ENCODE results near the gene DRAXIN. TPM values are rescaled to one million over a fixed set of nuclear protein-coding genes. Genes with fewer than 3 reads are reported as not detected.

The DRAXIN gene
- total RNA-seq, 1 donor from 2014 or later = 0.24 TPM

DNA sequence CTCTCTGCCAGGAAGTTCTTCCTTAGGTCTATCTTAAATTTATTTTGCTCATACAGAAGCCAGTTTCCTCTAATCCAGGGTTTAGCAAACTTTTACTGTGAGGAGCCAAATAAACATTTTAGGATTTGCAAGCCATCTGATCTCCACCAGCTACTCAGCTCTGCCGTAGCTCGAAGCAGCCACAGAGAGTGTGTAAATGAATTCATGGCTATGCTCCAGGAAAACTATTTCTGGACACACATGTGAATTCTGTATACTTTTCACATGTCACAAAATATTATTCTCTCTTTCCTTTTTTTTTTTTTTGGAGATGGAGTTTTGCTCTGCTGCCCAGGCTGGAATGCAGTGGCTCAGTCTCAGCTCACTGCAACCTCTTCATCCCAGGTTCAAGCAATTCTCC, 31.0 kb downstream of the DRAXIN start:
- H3K27me3 ChIP-seq (ENCODE audit: low read depth) = no peaks in the 10 kb centered on the region
- intact Hi-C loops (cut with DNase I) = no loop called here
- no peaks in the 10 kb centered on the region for H3K36me3 ChIP-seq
- H3K4me1 ChIP-seq = peaks cover 25% of the 10 kb centered on the region
- no peak overlapping the region for H3K27ac ChIP-seq
- ATAC-seq (no peak), DNase-seq (no peak)
- no peaks in the 10 kb centered on the region for H3K9me3 ChIP-seq
- TF ChIP-seq, protein P1, sequence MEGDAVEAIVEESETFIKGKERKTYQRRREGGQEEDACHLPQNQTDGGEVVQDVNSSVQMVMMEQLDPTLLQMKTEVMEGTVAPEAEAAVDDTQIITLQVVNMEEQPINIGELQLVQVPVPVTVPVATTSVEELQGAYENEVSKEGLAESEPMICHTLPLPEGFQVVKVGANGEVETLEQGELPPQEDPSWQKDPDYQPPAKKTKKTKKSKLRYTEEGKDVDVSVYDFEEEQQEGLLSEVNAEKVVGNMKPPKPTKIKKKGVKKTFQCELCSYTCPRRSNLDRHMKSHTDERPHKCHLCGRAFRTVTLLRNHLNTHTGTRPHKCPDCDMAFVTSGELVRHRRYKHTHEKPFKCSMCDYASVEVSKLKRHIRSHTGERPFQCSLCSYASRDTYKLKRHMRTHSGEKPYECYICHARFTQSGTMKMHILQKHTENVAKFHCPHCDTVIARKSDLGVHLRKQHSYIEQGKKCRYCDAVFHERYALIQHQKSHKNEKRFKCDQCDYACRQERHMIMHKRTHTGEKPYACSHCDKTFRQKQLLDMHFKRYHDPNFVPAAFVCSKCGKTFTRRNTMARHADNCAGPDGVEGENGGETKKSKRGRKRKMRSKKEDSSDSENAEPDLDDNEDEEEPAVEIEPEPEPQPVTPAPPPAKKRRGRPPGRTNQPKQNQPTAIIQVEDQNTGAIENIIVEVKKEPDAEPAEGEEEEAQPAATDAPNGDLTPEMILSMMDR (IDR thresholded peaks at IDR 0.05) = no peak
- H3K4me3 ChIP-seq = no peak overlapping the region

- ATAC-seq (no peak), DNase-seq (no peak)
- H3K27ac ChIP-seq = no peak overlapping the region
- intact Hi-C loops (cut with DNase I) = no loop called here
- peaks cover 29% of the 10 kb centered on the region for H3K4me1 ChIP-seq
- H3K36me3 ChIP-seq = no peaks in the 10 kb centered on the region
- TF ChIP-seq, protein P1 (IDR thresholded peaks at IDR 0.05) = no peak
- no peaks in the 10 kb centered on the region for H3K27me3 ChIP-seq (ENCODE audit: low read depth)
- H3K9me3 ChIP-seq = no peaks in the 10 kb centered on the region
- no peak overlapping the region for H3K4me3 ChIP-seq
Measured at GRCh38 chr1:11725616-11726015, 34.1 kb downstream of the DRAXIN start.

DNA sequence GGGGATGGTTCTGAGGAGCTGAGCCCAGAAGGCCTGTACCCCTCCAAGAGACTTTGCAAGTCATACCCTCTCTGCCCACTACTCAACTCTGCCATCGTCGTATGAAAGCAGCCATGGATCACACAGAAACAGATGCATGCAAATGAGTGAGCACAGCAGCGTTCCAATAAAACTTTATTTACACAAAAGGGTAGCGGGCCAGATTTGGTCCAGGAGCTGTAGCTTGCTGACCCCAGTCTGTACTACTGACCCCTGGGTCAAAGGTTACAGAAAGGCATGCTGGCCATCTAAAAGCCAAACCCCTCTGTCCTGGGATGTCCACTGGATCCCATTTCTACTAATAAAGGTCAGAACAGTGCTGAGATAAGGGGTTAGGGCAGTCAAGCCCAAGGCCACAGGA, 35.6 kb downstream of the DRAXIN start:
- intact Hi-C loops (cut with DNase I) = no loop called here
- Histone ChIP-seq H3K4me3 (no peak overlapping the region), H3K27me3 (ENCODE audit: low read depth) (no peaks in the 10 kb centered on the region), H3K36me3 (no peaks in the 10 kb centered on the region), H3K9me3 (no peaks in the 10 kb centered on the region), H3K4me1 (peaks cover 44% of the 10 kb centered on the region), H3K27ac (no peak overlapping the region)
- ATAC-seq = no peak
- TF ChIP-seq, protein P1 (IDR thresholded peaks at IDR 0.05) = no peak
- DNase-seq = no peak

DNA sequence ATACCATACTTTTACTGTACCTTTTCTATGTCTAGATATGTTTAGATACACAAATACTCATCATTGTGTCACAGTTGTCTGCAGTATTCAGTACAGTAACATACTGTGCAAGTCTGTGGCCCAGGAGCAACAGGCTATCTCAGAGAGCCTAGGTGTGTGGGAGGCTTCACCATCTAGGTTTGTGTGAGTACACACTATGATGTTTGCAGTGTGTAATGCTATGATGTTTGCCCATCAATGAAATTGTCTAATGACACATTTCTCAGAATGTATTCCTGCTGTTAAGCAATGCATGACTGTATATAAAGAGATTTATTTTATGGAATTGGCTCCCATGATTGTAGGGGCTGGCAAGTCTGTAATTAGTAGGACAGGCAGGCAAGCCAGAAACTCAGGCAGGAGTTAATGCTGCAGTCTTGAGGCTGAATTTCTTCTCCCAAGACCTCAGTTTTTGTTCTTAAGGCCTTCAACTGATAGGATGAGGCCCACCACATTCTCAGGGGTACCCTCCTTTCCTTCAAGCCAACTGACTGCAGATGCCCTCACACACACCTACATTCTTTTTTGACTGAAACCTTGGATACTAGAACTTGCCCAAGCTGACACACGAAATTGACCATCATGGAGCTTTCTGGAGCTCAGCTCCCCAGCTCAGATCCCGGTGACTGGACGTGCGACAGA, 36.8 kb downstream of the DRAXIN start:
- TF ChIP-seq, protein P1 (IDR thresholded peaks at IDR 0.05) = no peak
- ATAC-seq (no peak), DNase-seq (no peak)
- Histone ChIP-seq H3K9me3 (no peaks in the 10 kb centered on the region), H3K27ac (no peak overlapping the region), H3K36me3 (no peaks in the 10 kb centered on the region), H3K4me1 (peaks cover 49% of the 10 kb centered on the region), H3K4me3 (no peak overlapping the region), H3K27me3 (ENCODE audit: low read depth) (no peaks in the 10 kb centered on the region)
- intact Hi-C loops (cut with DNase I) = no loop called here

DNA sequence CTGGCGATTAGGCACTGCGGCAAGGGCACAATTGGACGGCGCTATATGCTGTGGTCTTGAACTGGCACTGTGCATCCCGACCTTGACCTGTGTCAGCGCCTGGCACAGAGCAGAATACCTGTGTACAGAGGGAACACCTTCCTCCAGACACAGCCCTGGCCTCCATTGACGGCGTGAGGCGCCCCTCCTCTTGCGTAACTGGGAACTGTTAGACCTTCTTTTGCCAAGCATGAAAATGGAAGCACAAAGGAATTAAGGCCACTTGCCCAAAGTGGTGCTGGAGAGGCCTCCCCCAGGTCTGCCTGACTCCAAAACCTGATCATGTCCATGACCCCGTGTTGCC, 37.6 kb downstream of the DRAXIN start:
- ATAC-seq (no peak), DNase-seq (no peak)
- Histone ChIP-seq H3K27ac (peak overlapping the region; percentile 88), H3K9me3 (no peaks in the 10 kb centered on the region), H3K27me3 (ENCODE audit: low read depth) (no peaks in the 10 kb centered on the region), H3K4me1 (peaks cover 51% of the 10 kb centered on the region), H3K36me3 (no peaks in the 10 kb centered on the region), H3K4me3 (no peak overlapping the region)
- TF ChIP-seq, protein P1 (IDR thresholded peaks at IDR 0.05) = no peak
- intact Hi-C loops (cut with DNase I) = no loop called here
